Measurements from ENCODE around the gene MFSD11.
"Not testable (repeated sequence)": the region's sequence is repeated elsewhere in the genome, so short reads cannot be mapped to it uniquely, and the experiment has no call there.

MFSD11 gene

DNA sequence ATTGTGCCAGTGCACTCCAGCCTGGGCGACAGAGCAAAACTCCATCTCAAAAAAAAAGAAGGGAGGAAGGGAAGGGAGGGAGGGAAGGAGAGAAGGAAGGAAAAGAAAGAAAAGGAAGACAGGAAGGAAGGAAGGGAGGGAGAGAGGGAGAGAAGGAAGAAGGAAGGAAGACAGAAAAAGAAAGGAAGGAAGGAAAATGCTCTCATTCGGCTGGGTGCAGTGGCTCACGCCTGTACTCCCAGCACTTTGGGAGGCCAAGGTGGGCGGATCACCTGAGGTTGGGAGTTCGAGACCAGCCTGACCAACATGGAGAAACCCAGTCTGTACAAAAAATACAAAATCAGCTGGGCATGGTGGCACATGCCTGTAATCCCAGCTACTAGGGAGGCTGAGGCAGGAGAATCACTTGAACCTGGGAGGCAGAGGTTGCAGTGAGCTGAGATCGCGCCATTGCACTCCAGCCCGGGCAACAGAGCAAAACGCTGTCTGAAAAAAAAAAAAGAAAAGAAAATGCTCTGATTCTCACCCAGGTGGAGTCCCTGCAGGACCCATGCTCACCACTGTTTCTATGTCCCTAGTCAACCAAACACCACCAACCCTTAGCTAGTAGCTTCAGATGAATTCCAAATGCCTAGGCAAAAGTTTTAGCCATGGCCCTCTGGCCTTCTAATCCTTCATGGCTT lies 78.1 kb downstream of the MFSD11 start:
- not testable (repeated sequence) for H3K4me3 Mint-ChIP-seq, H3K27ac Mint-ChIP-seq, H3K9me3 Mint-ChIP-seq, H3K27me3 Mint-ChIP-seq, H3K4me1 Mint-ChIP-seq, DNase-seq
- peak; percentile 76 for ATAC-seq

DNA sequence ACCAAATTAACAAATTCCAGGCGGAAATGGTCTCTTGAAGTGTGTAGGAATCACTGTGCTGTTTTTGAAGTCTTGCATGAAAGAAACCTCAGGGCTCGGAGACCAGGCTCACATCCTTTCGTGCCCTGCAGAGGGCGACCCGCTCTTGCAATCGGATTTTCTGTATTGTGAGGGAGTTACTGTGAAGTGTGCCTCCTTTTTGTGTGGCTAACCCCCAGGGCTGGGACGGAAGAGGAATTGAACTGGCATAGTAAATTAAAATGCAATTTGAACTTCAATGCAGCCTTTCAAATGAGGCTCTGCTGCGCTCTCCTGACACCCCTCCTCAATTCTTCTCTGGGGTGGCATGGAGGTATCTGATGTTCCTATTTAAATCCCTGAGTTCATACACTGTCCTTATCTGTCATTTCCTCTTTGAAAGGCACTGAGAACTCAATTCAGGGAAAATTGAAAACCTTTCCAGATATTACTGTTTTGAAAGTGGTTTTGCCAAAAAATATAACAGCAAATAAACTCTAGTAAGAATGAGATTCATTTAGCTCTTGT lies 78.7 kb downstream of the MFSD11 start:
- no peaks in the 10 kb centered on the region for H3K27me3 Mint-ChIP-seq
- H3K27ac Mint-ChIP-seq: no peak overlapping the region
- DNase-seq (peak; percentile 46 to 63), ATAC-seq (peak; percentile 93)
- peaks cover 8% of the 10 kb centered on the region for H3K4me1 Mint-ChIP-seq
- H3K4me3 Mint-ChIP-seq: no peak overlapping the region
- H3K9me3 Mint-ChIP-seq: no peaks in the 10 kb centered on the region

DNA sequence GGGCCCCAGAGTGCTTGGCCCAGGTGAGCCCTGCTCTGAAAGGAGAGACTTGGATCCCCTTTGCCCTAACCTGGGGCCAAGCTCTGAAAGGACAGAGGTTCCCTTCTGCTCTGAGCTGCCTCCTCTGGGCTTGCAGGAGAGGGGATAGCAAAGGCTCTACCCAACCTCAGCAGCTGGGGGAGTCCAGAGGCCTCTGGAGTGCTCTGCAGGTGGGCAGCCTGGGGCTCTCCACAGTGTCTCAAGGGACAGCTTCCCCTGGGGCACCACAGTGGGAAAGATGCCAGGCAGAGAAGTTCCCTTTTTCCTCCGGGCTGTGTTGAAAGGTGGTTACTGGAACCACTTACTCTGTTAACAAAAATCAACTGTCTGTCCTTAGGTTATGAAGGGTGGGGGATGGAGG lies 82.1 kb downstream of the MFSD11 start:
- no peak overlapping the region for H3K27ac Mint-ChIP-seq
- H3K9me3 Mint-ChIP-seq: no peaks in the 10 kb centered on the region
- peaks cover 8% of the 10 kb centered on the region for H3K27me3 Mint-ChIP-seq
- DNase-seq (no peak), ATAC-seq (no peak)
- H3K4me3 Mint-ChIP-seq: no peak overlapping the region
- peaks cover 8% of the 10 kb centered on the region for H3K4me1 Mint-ChIP-seq

DNA sequence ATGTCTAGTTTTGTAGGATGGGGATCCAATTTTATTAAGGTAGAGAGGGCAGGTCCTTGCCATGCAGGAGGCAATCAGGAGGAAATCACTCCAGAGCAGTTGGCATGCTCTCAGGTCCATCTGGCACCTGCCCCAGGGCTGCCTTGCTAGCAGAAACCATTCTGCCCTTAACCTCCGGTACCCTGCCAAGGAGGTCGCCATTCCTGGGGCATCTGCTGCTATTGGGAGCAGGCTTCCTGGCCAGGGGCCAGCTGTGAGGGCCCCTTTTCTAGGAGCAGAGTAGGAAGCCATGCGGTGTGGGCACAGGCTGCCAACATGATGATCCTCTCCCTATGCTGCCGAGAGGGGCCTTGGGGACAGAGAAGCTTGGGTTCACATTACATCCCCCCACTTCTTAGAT lies 82.6 kb downstream of the MFSD11 start:
- no peak overlapping the region for H3K4me3 Mint-ChIP-seq
- no peak overlapping the region for H3K27ac Mint-ChIP-seq
- H3K9me3 Mint-ChIP-seq: no peaks in the 10 kb centered on the region
- peaks cover 8% of the 10 kb centered on the region for H3K4me1 Mint-ChIP-seq
- ATAC-seq (no peak), DNase-seq (no peak)
- H3K27me3 Mint-ChIP-seq: peaks cover 8% of the 10 kb centered on the region

DNA sequence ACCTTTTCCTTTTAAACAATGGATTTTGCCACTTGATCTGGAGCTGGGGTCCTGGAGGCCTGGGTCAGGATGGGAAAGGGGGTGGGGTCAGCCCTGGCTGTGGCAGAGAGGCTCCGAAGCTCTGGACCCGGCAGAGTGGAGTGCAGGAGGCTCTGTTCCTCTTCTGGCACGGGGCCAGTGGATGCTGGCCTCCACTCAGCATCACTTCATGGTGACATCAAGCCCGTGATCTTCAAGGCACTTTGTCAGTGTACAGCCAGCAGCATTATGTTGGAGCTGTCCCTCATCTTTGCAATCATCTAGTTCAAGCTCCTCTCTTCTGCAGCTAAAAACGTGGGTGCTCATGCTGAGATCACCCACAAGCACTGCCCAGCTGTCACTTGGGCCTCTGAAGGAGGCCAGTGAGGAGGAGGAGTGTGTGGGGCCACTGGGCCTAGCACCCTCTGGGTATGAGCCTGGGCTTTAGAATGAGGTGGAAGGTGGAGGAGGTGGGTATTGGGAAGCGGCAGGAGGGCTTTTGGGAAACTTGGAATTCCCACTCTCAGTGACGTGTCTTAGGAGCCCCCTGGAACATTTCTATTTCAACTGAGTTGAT lies 84.4 kb downstream of the MFSD11 start:
- DNase-seq: no peak
- Mint-ChIP-seq H3K4me3 (no peak overlapping the region), H3K4me1 (peaks cover 9% of the 10 kb centered on the region), H3K27ac (no peak overlapping the region), H3K9me3 (no peaks in the 10 kb centered on the region), H3K27me3 (peaks cover 8% of the 10 kb centered on the region)
- no peak for ATAC-seq

DNA sequence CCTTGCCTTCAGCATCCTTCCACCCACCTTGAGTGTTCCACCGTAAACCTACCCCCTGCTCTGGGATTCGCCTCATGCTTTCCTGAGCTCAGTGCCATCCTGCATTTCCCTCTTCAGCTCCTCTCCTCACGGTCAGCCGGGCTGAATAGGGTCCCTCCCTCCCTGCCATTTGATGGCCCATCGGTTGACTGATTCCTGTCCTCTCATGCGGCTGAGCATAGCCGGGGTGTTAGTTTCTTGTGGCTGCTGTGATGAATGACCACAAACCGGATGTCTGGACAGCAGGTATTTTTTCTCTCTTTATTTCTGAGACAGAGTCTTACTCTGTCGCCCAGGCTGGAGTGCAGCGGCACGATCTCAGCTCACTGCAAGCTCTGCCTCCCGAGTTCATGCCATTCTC lies 86.2 kb downstream of the MFSD11 start:
- no peak overlapping the region for H3K27ac Mint-ChIP-seq
- H3K4me3 Mint-ChIP-seq: no peak overlapping the region
- H3K27me3 Mint-ChIP-seq: peaks cover 15% of the 10 kb centered on the region
- DNase-seq (no peak), ATAC-seq (no peak)
- no peaks in the 10 kb centered on the region for H3K9me3 Mint-ChIP-seq
- H3K4me1 Mint-ChIP-seq: peaks cover 9% of the 10 kb centered on the region

DNA sequence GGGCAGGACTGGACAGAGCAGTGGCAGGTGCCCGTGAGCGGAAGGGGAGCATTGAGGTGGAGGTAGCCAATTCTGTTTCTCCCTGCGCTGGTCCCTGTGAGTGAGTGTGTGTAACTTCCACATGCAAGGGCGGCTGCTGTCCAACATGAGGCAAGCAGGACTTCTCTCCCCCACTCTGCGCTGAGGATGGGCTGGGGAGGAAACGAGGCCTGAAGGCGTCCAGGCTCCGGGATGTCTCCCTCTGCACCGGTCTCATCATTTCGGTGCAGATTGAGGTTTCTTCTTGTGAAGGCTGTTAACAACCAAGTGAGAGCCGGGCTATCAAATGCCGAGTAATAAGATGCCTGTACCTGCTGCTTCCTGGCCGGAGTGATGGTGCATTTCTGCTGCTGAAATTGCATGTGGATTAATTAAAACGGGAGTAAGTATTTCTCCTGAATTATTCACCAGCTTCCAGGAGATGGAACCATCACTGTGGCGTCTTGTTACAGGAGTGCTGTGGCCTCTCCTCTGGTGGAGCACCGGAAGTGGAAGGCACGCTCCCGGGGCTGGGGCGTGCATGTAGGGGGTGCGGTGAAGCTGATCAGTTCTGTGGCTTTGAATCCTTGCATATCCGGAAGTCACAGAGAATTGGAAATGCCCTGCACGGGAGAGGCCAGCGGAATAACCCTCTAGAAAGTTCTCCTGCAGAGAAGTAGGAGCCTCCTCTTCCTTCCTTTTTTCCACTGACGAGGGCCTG lies 88.6 kb downstream of the MFSD11 start:
- ATAC-seq (no peak), DNase-seq (no peak)
- H3K4me3 Mint-ChIP-seq: no peak overlapping the region
- no peak overlapping the region for H3K27ac Mint-ChIP-seq
- H3K27me3 Mint-ChIP-seq: peaks cover 15% of the 10 kb centered on the region
- peaks cover 9% of the 10 kb centered on the region for H3K4me1 Mint-ChIP-seq
- H3K9me3 Mint-ChIP-seq: no peaks in the 10 kb centered on the region

DNA sequence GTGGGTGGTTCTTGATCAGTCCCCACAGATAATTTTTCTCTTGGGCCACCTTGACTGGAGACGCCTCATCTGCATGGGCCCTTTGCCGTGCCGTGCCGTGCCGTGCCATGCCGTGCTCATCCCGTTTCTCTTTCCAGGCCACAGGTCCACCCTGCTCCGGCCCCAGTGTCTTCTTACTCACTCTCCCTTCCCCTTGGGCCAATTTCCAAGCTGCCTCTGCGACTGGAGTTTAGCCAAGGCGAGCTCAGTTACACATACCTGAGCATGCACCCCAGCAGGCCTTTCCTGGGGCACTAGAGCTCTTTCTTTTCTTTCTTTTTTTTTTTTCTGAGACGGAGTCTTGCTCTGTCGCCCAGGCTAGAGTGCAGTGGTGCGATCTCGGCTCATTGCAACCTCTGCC lies 89.8 kb downstream of the MFSD11 start:
- no peak for ATAC-seq
- peaks cover 9% of the 10 kb centered on the region for H3K4me1 Mint-ChIP-seq
- peaks cover 15% of the 10 kb centered on the region for H3K27me3 Mint-ChIP-seq
- DNase-seq: no peak
- peak overlapping the region in 1 of 2 donors; percentile 77 for H3K27ac Mint-ChIP-seq
- no peak overlapping the region for H3K4me3 Mint-ChIP-seq
- H3K9me3 Mint-ChIP-seq: no peaks in the 10 kb centered on the region
